ENCODE measurements around the gene FGD4.
A peak's percentile ranks its signal among the peaks of the same experiment; 100 is the strongest.

Gene FGD4

GRCh38 chr12:32651151-32651955 is 252.0 kb downstream of the FGD4 start:
- no peak for DNase-seq (ENCODE audit: low read depth, low spot score)
- H3K27ac ChIP-seq = peak overlapping the region; percentile 46

- H3K27ac ChIP-seq = no peak overlapping the region
- DNase-seq (ENCODE audit: low read depth, low spot score) = no peak
Measured at GRCh38 chr12:32651956-32652210, 252.5 kb downstream of the FGD4 start.

GRCh38 chr12:32659908-32660440 is 260.6 kb downstream of the FGD4 start:
- DNase-seq (ENCODE audit: low read depth, low spot score) = no peak
- H3K27ac ChIP-seq = no peak overlapping the region

- no peak overlapping the region for H3K27ac ChIP-seq
- DNase-seq (ENCODE audit: low read depth, low spot score) = no peak
Measured at GRCh38 chr12:32661706-32662105, 262.3 kb downstream of the FGD4 start.

GRCh38 chr12:32662665-32663064 is 263.3 kb downstream of the FGD4 start:
- DNase-seq (ENCODE audit: low read depth, low spot score) = no peak
- H3K27ac ChIP-seq = no peak overlapping the region

- H3K27ac ChIP-seq = no peak overlapping the region
- no peak for DNase-seq (ENCODE audit: low read depth, low spot score)
Measured at GRCh38 chr12:32666018-32666417, 266.7 kb downstream of the FGD4 start.

GRCh38 chr12:32669584-32669983 is 270.2 kb downstream of the FGD4 start:
- H3K27ac ChIP-seq = no peak overlapping the region
- no peak for DNase-seq (ENCODE audit: low read depth, low spot score)

- no peak for DNase-seq (ENCODE audit: low read depth, low spot score)
Measured at GRCh38 chr12:32671930-32672780, 272.8 kb downstream of the FGD4 start.

GRCh38 chr12:32679091-32679919 is 279.9 kb downstream of the FGD4 start, which contains the start of gene DNM1L:
DNM1L (plus strand) TSS chr12:32679301; CDS start chr12:32679364, 63 bp downstream.
- peak; percentile 72 for DNase-seq (ENCODE audit: low read depth, low spot score)
- peak within 1 kb of the TSS; percentile 96 for H3K27ac ChIP-seq

More at GRCh38 chr12:32671930-32672780, 272.8 kb downstream of the FGD4 start:
- no peak overlapping the region for H3K27ac ChIP-seq

GRCh38 chr12:32679920-32680237 is 280.5 kb downstream of the FGD4 start:
- peak overlapping the region; percentile 96 for H3K27ac ChIP-seq
- DNase-seq (ENCODE audit: low read depth, low spot score) = no peak

GRCh38 chr12:32680787-32681186 is 281.4 kb downstream of the FGD4 start:
- H3K27ac ChIP-seq = peak overlapping the region; percentile 96

GRCh38 chr12:32681272-32681671 is 281.9 kb downstream of the FGD4 start:
- no peak for DNase-seq (ENCODE audit: low read depth, low spot score)

More at GRCh38 chr12:32680787-32681186, 281.4 kb downstream of the FGD4 start:
- no peak for DNase-seq (ENCODE audit: low read depth, low spot score)

GRCh38 chr12:32686340-32686739 is 287.0 kb downstream of the FGD4 start:
- no peak overlapping the region for H3K27ac ChIP-seq
- DNase-seq (ENCODE audit: low read depth, low spot score) = no peak

More at GRCh38 chr12:32681272-32681671, 281.9 kb downstream of the FGD4 start:
- H3K27ac ChIP-seq = no peak overlapping the region

GRCh38 chr12:32688786-32689185 is 289.4 kb downstream of the FGD4 start:
- no peak for DNase-seq (ENCODE audit: low read depth, low spot score)
- no peak overlapping the region for H3K27ac ChIP-seq

GRCh38 chr12:32690927-32691326 is 291.6 kb downstream of the FGD4 start:
- no peak overlapping the region for H3K27ac ChIP-seq
- no peak for DNase-seq (ENCODE audit: low read depth, low spot score)

GRCh38 chr12:32692358-32692757 is 293.0 kb downstream of the FGD4 start:
- no peak for DNase-seq (ENCODE audit: low read depth, low spot score)
- no peak overlapping the region for H3K27ac ChIP-seq

- DNase-seq (ENCODE audit: low read depth, low spot score) = no peak
- H3K27ac ChIP-seq = no peak overlapping the region
Measured at GRCh38 chr12:32693036-32693435, 293.7 kb downstream of the FGD4 start.
